Astrocyte (in vitro differentiated cells and primary cell): Measurements from ENCODE around the gene BUD23. TPM values are rescaled to one million over a fixed set of nuclear protein-coding genes. Genes with fewer than 3 reads are reported as not detected.

Experiments used
- DNase-seq: peaks from one replicate; pipeline ENCODE4 v3.0.0-alpha.2; 2010; ENCODE audit warnings: low read depth
- FAIRE-seq: peaks from 2 replicates; lab custom pipeline; 2011; peaks lifted over from hg19 to GRCh38; lab: Jason Lieb, UNC
- H2AFZ ChIP-seq: 2 replicates; pipeline ENCODE4 v1.6.0; 2012; ENCODE audit warnings: low read depth, low read length, inconsistent platforms
- H3K27ac ChIP-seq: 2 replicates; pipeline ENCODE4 v1.5.1; 2011; ENCODE audit warnings: low read depth, low read length, inconsistent platforms
- H3K27me3 ChIP-seq: 2 replicates; pipeline ENCODE4 v1.6.0; 2011; ENCODE audit warnings: low read length, inconsistent platforms; ENCODE audit not compliant: insufficient read depth
- H3K36me3 ChIP-seq: 2 replicates; pipeline ENCODE4 v1.5.1; 2011; ENCODE audit warnings: low read length, inconsistent platforms; ENCODE audit not compliant: insufficient read depth
- H3K4me1 ChIP-seq: 2 replicates; pipeline ENCODE4 v1.5.1; 2011; ENCODE audit warnings: low read length, inconsistent platforms; ENCODE audit not compliant: insufficient read depth
- H3K4me2 ChIP-seq: 2 replicates; pipeline ENCODE4 v1.6.0; 2012; ENCODE audit warnings: low read length, inconsistent platforms
- H3K4me3 ChIP-seq: 2 replicates; pipeline ENCODE4 v1.5.1; 2011; ENCODE audit warnings: low read depth, mild to moderate bottlenecking, low read length, inconsistent platforms; ENCODE audit not compliant: insufficient read depth
- H3K79me2 ChIP-seq: 2 replicates; pipeline ENCODE4 v1.6.0; 2012; ENCODE audit warnings: mild to moderate bottlenecking, low read length, inconsistent platforms; ENCODE audit not compliant: insufficient read depth
- H3K9ac ChIP-seq: 2 replicates; pipeline ENCODE4 v1.6.0; 2012; ENCODE audit warnings: mild to moderate bottlenecking, low read length, inconsistent platforms
- H3K9me3 ChIP-seq: 2 replicates; pipeline ENCODE4 v1.5.1; 2012; ENCODE audit warnings: low read depth, mild to moderate bottlenecking, low read length, inconsistent platforms; ENCODE audit not compliant: insufficient read depth
- H4K20me1 ChIP-seq: 2 replicates; pipeline ENCODE4 v1.6.0; 2012; ENCODE audit warnings: low read length, inconsistent platforms; ENCODE audit not compliant: insufficient read depth
- H3K27ac Mint-ChIP-seq: one replicate; pipeline ENCODE4 v1.8.0; 2021; ENCODE audit warnings: mild to moderate bottlenecking, mixed read lengths; ENCODE audit not compliant: unreplicated experiment
- H3K27me3 Mint-ChIP-seq: one replicate; pipeline ENCODE4 v1.8.0; 2021; ENCODE audit warnings: low read depth, mixed read lengths; ENCODE audit not compliant: unreplicated experiment
- H3K36me3 Mint-ChIP-seq: one replicate; pipeline ENCODE4 v1.8.0; 2021; ENCODE audit warnings: low read depth, mixed read lengths; ENCODE audit not compliant: unreplicated experiment
- H3K4me1 Mint-ChIP-seq: one replicate; pipeline ENCODE4 v1.8.0; 2021; ENCODE audit warnings: low read depth, mixed read lengths; ENCODE audit not compliant: unreplicated experiment
- H3K4me3 Mint-ChIP-seq: one replicate; pipeline ENCODE4 v1.8.0; 2021; ENCODE audit warnings: mild to moderate bottlenecking, moderate library complexity, mixed read lengths; ENCODE audit not compliant: unreplicated experiment
- H3K9me3 Mint-ChIP-seq: one replicate; pipeline ENCODE4 v1.8.0; 2021; ENCODE audit warnings: mild to moderate bottlenecking, mixed read lengths; ENCODE audit not compliant: unreplicated experiment
- CTCF ChIP-seq: IDR thresholded peaks from 2 replicates; pipeline ENCODE4 v1.5.1; 2011; ENCODE audit warnings: low read depth, mild to moderate bottlenecking, inconsistent platforms, low read length, moderate library complexity; ENCODE audit not compliant: insufficient read depth
- EZH2 ChIP-seq: IDR thresholded peaks from 2 replicates; pipeline ENCODE4 v1.6.1; 2012; ENCODE audit warnings: mild to moderate bottlenecking, low read length, inconsistent platforms; ENCODE audit not compliant: insufficient read depth
- total RNA-seq: library from RNA; stranded (reverse); gene quantifications from 2 replicates; pipeline ENCODE4 v1.2.1, GENCODE V29; 2021

The BUD23 gene
- total RNA-seq, 1 donor from 2014 or later = 73.1 TPM

GRCh38 chr7:73738612-73739386 lies 55.4 kb downstream of the BUD23 start, which contains the start of gene ABHD11:
Gene ABHD11, minus strand, starts transcription at chr7:73738802. Its CDS starts 32 bp downstream, at chr7:73738770.
- H2AFZ ChIP-seq = peak within 1 kb of the TSS; percentile 100
- no peaks in the 10 kb centered on the region for H3K9me3 ChIP-seq
- peak within 1 kb of the TSS; percentile 88 for H3K4me3 ChIP-seq
- no peaks in the 10 kb centered on the region for H3K27me3 ChIP-seq
- no peaks in the 10 kb centered on the region for H3K36me3 ChIP-seq
- H3K4me2 ChIP-seq = peak within 1 kb of the TSS; percentile 98
- Mint-ChIP-seq H3K4me1 (peaks cover 5% of the 10 kb centered on the region), H3K27ac (peak within 1 kb of the TSS; percentile 87), H3K4me3 (peak within 1 kb of the TSS; percentile 92), H3K9me3 (no peaks in the 10 kb centered on the region), H3K27me3 (peaks cover 6% of the 10 kb centered on the region), H3K36me3 (peaks cover 1% of the 10 kb centered on the region)
- peaks cover 8% of the 10 kb centered on the region for H4K20me1 ChIP-seq
- peak within 1 kb of the TSS; percentile 89 for H3K9ac ChIP-seq
- FAIRE-seq = no peak
- H3K27ac ChIP-seq = peak within 1 kb of the TSS; percentile 62
- H3K79me2 ChIP-seq = peaks cover 7% of the 10 kb centered on the region
- TF ChIP-seq CTCF (no peak), EZH2 (no peak)
- H3K4me1 ChIP-seq = peaks cover 16% of the 10 kb centered on the region
- peak; percentile 82 for DNase-seq

GRCh38 chr7:73739387-73739767 lies 56.0 kb downstream of the BUD23 start:
- Histone ChIP-seq H3K4me1 (peaks cover 16% of the 10 kb centered on the region), H4K20me1 (peaks cover 8% of the 10 kb centered on the region), H3K9ac (peak overlapping the region; percentile 89), H3K4me3 (peak overlapping the region; percentile 88), H3K9me3 (no peaks in the 10 kb centered on the region), H3K4me2 (peak overlapping the region; percentile 98), H3K79me2 (peaks cover 7% of the 10 kb centered on the region), H2AFZ (peak overlapping the region; percentile 100), H3K27me3 (no peaks in the 10 kb centered on the region), H3K36me3 (no peaks in the 10 kb centered on the region), H3K27ac (peak overlapping the region; percentile 52)
- Mint-ChIP-seq H3K27me3 (peaks cover 9% of the 10 kb centered on the region), H3K36me3 (peaks cover 3% of the 10 kb centered on the region), H3K4me3 (peak overlapping the region; percentile 92), H3K9me3 (no peaks in the 10 kb centered on the region), H3K27ac (peak overlapping the region; percentile 86), H3K4me1 (peaks cover 5% of the 10 kb centered on the region)
- FAIRE-seq (no peak), DNase-seq (no peak)
- no peak for TF ChIP-seq CTCF
- TF ChIP-seq EZH2 = no peak

- peaks cover 7% of the 10 kb centered on the region for H3K79me2 ChIP-seq
- no peak for FAIRE-seq
- H3K4me2 ChIP-seq = no peak overlapping the region
- H3K9ac ChIP-seq = no peak overlapping the region
- no peaks in the 10 kb centered on the region for H3K9me3 Mint-ChIP-seq
- TF ChIP-seq EZH2 = no peak
- TF ChIP-seq CTCF = no peak
- no peak overlapping the region for H3K4me3 ChIP-seq
- H3K36me3 Mint-ChIP-seq = peaks cover 3% of the 10 kb centered on the region
- no peak overlapping the region for H2AFZ ChIP-seq
- H3K27ac ChIP-seq = no peak overlapping the region
- peaks cover 8% of the 10 kb centered on the region for H4K20me1 ChIP-seq
- H3K4me1 ChIP-seq = peaks cover 16% of the 10 kb centered on the region
- no peak overlapping the region for H3K27ac Mint-ChIP-seq
- H3K4me3 Mint-ChIP-seq = no peak overlapping the region
- no peaks in the 10 kb centered on the region for H3K27me3 ChIP-seq
- no peak for DNase-seq
- H3K9me3 ChIP-seq = no peaks in the 10 kb centered on the region
- peaks cover 9% of the 10 kb centered on the region for H3K27me3 Mint-ChIP-seq
- H3K4me1 Mint-ChIP-seq = peaks cover 5% of the 10 kb centered on the region
- no peaks in the 10 kb centered on the region for H3K36me3 ChIP-seq
Measured at GRCh38 chr7:73740212-73740611, 56.8 kb downstream of the BUD23 start.
